HCT116 (cell line): Measurements from ENCODE around the gene SELENOK. TPM values are rescaled to one million over a fixed set of nuclear protein-coding genes. Genes with fewer than 3 reads are reported as not detected.

Experiments
- ATAC-seq: fragments of 200-7000 bp; cut with Tn5 transposase; 2 replicates; pipeline ENCODE4 v1.9.1; 2020; ENCODE audit warnings: mild to moderate bottlenecking, moderate library complexity
- BruUV-seq: library from RNA; stranded (reverse); fragments of 400-500 nt; replicated peaks from 2 replicates; lab custom pipeline; 2021; lab: Mats Ljungman, UMichigan
- CTCF ChIA-PET: fragments of 300-600 bp; sonication (Branson Sonifier 250); formaldehyde crosslinking; loops from one replicate; lab custom pipeline; 2021; ENCODE audit warnings: antibody characterized with exemption; lab: Charles Lee
- POLR2A ChIA-PET: fragments of 300-600, 350-600 bp; sonication (Branson Sonifier 250); formaldehyde crosslinking; loops from one replicate; lab custom pipeline; 2021; ENCODE audit warnings: antibody characterized with exemption; lab: Charles Lee
- RAD21 ChIA-PET, 2 experiments: fragments of 300-600 bp; sonication (Branson Sonifier 250); formaldehyde crosslinking; loops; one replicate each; lab custom pipeline; 2023; ENCODE audit warnings: low total read pairs in 2 of 2; ENCODE audit not compliant: uncharacterized antibody in 2 of 2, unreplicated experiment in 2 of 2, low non-redundant PET in 1 of 2; lab: Charles Lee
- DNase-seq: peaks from one replicate; pipeline ENCODE4 v3.0.0-alpha.2; 2010; ENCODE audit warnings: low read depth, low spot score
- H2AFZ ChIP-seq: fragments of 200-600 bp; shearing (Covaris generic), sonication (generic); 2 replicates; pipeline ENCODE4 v1.6.1; 2017; ENCODE audit warnings: low read depth, mixed run types, mixed read lengths, antibody characterized with exemption, low read length; ENCODE audit not compliant: poor library complexity, severe bottlenecking
- H3K27ac ChIP-seq: 2 replicates; pipeline ENCODE4 v1.5.1; 2012; ENCODE audit warnings: low read depth, low read length
- H3K27me3 ChIP-seq: fragments of 200-600 bp; sonication (generic); 2 replicates; pipeline ENCODE4 v1.6.1; 2016; ENCODE audit warnings: mixed run types, low read length, mixed read lengths; ENCODE audit not compliant: insufficient read depth
- H3K36me3 ChIP-seq, 2 experiments: fragments of 200-500 bp in 1 of 2; fragments of 200-600 bp in 1 of 2; sonication (Bioruptor generic) in 1 of 2; sonication (generic) in 1 of 2; 2 replicates each; pipeline versions ENCODE4 v1.5.1 to v1.6.1; 2014 to 2016; ENCODE audit warnings: low read length in 2 of 2, inconsistent platforms in 1 of 2, mixed read lengths in 1 of 2, mixed run types in 1 of 2; ENCODE audit not compliant: insufficient read depth in 2 of 2, control insufficient read depth in 1 of 2
- H3K4me1 ChIP-seq, 2 experiments: fragments of 200-600 bp in 1 of 2; sonication (generic) in 1 of 2; 2 replicates each; pipeline versions ENCODE4 v1.5.1 to v1.6.1; 2012 to 2017; ENCODE audit warnings: low read length in 2 of 2, inconsistent platforms in 1 of 2, mild to moderate bottlenecking in 1 of 2, mixed read lengths in 1 of 2, mixed run types in 1 of 2, moderate library complexity in 1 of 2; ENCODE audit not compliant: insufficient read depth in 2 of 2, control insufficient read depth in 1 of 2
- H3K4me2 ChIP-seq: fragments of 200-600 bp; sonication (generic); 2 replicates; pipeline ENCODE4 v1.6.1; 2017; ENCODE audit warnings: mixed run types, low read length, mixed read lengths
- H3K4me3 ChIP-seq, 2 experiments: fragments of 200-600 bp in 1 of 2; sonication (generic) in 1 of 2; replicated peaks in 1 of 2; 2 replicates each; pipeline ENCODE4 v1.5.1; 2011 to 2016; ENCODE audit warnings: low read length in 2 of 2, control low read depth in 1 of 2, low read depth in 1 of 2, mild to moderate bottlenecking in 1 of 2, mixed read lengths in 1 of 2, mixed run types in 1 of 2
- H3K79me2 ChIP-seq: fragments of 200-600 bp; sonication (generic); 2 replicates; pipeline ENCODE4 v1.6.1; 2017; ENCODE audit warnings: mild to moderate bottlenecking, mixed run types, low read length, moderate library complexity, mixed read lengths; ENCODE audit not compliant: insufficient read depth
- H3K9ac ChIP-seq: fragments of 200-600 bp; sonication (generic); 2 replicates; pipeline ENCODE4 v1.6.1; 2016; ENCODE audit warnings: low read length, mixed read lengths
- H3K9me2 ChIP-seq: fragments of 200-600 bp; sonication (generic), shearing (Covaris generic); 2 replicates; pipeline ENCODE4 v1.6.1; 2017; ENCODE audit warnings: mixed run types, mild to moderate bottlenecking, moderate library complexity; ENCODE audit not compliant: insufficient read depth
- H3K9me3 ChIP-seq, 2 experiments: fragments of 200-500 bp in 1 of 2; fragments of 200-600 bp in 1 of 2; sonication (Bioruptor generic) in 1 of 2; sonication (generic) in 1 of 2; 2 replicates each; pipeline ENCODE4 v1.6.1; 2014 to 2017; ENCODE audit warnings: low read length in 2 of 2, mixed read lengths in 2 of 2, inconsistent platforms in 1 of 2, low read depth in 1 of 2, mild to moderate bottlenecking in 1 of 2, mixed run types in 1 of 2, moderate library complexity in 1 of 2; ENCODE audit not compliant: control insufficient read depth in 1 of 2, insufficient read depth in 1 of 2
- H4K20me1 ChIP-seq: fragments of 200-600 bp; sonication (generic), shearing (Covaris generic); 2 replicates; pipeline ENCODE4 v1.6.1; 2017; ENCODE audit warnings: mixed run types, mild to moderate bottlenecking, moderate library complexity; ENCODE audit not compliant: insufficient read depth
- CEBPB ChIP-seq: IDR thresholded peaks from 2 replicates; pipeline ENCODE4 v1.6.1; 2012; ENCODE audit warnings: low read depth
- JUND ChIP-seq: IDR thresholded peaks from 2 replicates; pipeline ENCODE4 v1.6.1; 2012
- MAX ChIP-seq: IDR thresholded peaks from 2 replicates; pipeline ENCODE4 v1.6.1; 2012
- REST ChIP-seq: IDR thresholded peaks from 2 replicates; pipeline ENCODE4 v1.6.1; 2012; ENCODE audit warnings: low read depth
- SIN3A ChIP-seq: IDR thresholded peaks from 2 replicates; pipeline ENCODE4 v1.6.1; 2012; ENCODE audit warnings: low read depth
- SRF ChIP-seq: IDR thresholded peaks from 2 replicates; pipeline ENCODE4 v1.6.1; 2012; ENCODE audit warnings: low read depth
- TCF7L2 ChIP-seq: IDR thresholded peaks from 2 replicates; pipeline ENCODE4 v1.7.0; 2011; ENCODE audit warnings: borderline replicate concordance, inconsistent platforms; ENCODE audit not compliant: insufficient read depth, insufficient read length; ENCODE audit errors: extremely low read depth
- YY1 ChIP-seq: IDR thresholded peaks from 2 replicates; pipeline ENCODE4 v1.6.1; 2011; ENCODE audit warnings: low read length, low read depth, moderate library complexity, mild to moderate bottlenecking; ENCODE audit not compliant: insufficient replicate concordance; ENCODE audit errors: extremely low read depth
- ZFX ChIP-seq: fragments of 450-650 bp; IDR thresholded peaks from 2 replicates; pipeline ENCODE4 v1.6.1; 2017
- ZNF274 ChIP-seq: fragments of 200-500 bp; sonication (Bioruptor generic); IDR thresholded peaks from 2 replicates; pipeline ENCODE4 v1.6.1; 2014; ENCODE audit warnings: mild to moderate bottlenecking, low read depth, low read length, inconsistent platforms
- intact Hi-C: fragments of 100-400 bp; cut with micrococcal nuclease; formaldehyde crosslinking; loops from 2 replicates; pipeline ENCODE4 v1.10.0; 2022
- total RNA-seq: library from RNA; stranded (reverse); gene quantifications from one replicate; pipeline ENCODE4 v1.2.1, GENCODE V29; 2021; ENCODE audit not compliant: unreplicated experiment

Gene SELENOK
- total RNA-seq, 1 experiment from 2014 or later = 35.1 TPM

- Histone ChIP-seq H3K4me2 (peak overlapping the region; percentile 91), H3K27me3 (no peaks in the 10 kb centered on the region), H3K79me2 (peaks cover 34% of the 10 kb centered on the region), H3K9me2 (no peaks in the 10 kb centered on the region), H3K4me3 (peak overlapping the region; percentile 85 to 95), H2AFZ (no peak overlapping the region), H3K4me1 (peaks cover 10 to 20% of the 10 kb centered on the region in 2 experiments; a peak in 3 of 4 replicates), H4K20me1 (no peaks in the 10 kb centered on the region), H3K36me3 (no peaks in the 10 kb centered on the region), H3K27ac (peak overlapping the region; percentile 54)
- TSS peak; percentile 98 for BruUV-seq
- POLR2A ChIA-PET = interaction anchor here (1.1 to 1.4 kb wide), 3 partner anchors 8 to 47 kb away, joined by 3 to 6 read pairs (median 4); no protein-coding TSS in a partner anchor
- intact Hi-C loops = loop anchor here (10.0 kb wide), 1 partner anchor 537 kb away; no protein-coding TSS in a partner anchor
- CTCF ChIA-PET = interaction anchor here (1.1 kb wide), 1 partner anchor 51 kb away, joined by 3 read pairs; no protein-coding TSS in a partner anchor
- no peak for TF ChIP-seq JUND
- TF ChIP-seq SIN3A = peak; percentile 4; the same call in 1 of the 2 replicates
- TF ChIP-seq ZFX = no peak
- no peak for TF ChIP-seq ZNF274
- no peak for TF ChIP-seq YY1
- no peak for TF ChIP-seq MAX
- TF ChIP-seq, all 23 proteins: peak for 1
- no peak for ATAC-seq
- peak overlapping the region; percentile 86 for H3K9ac ChIP-seq
- RAD21 ChIA-PET = no interaction called here
- no peak for DNase-seq
- no peaks in the 10 kb centered on the region for H3K9me3 ChIP-seq
Measured at GRCh38 chr3:53892286-53892637, 603 bp upstream of the SELENOK start.

- H3K36me3 ChIP-seq = peaks cover 0 to 6% of the 10 kb centered on the region in 2 experiments; a peak in 2 of 4 replicates
- H3K9me3 ChIP-seq = no peaks in the 10 kb centered on the region
- ATAC-seq (peak; percentile 47), DNase-seq (peak; percentile 41)
- H3K9ac ChIP-seq = peak overlapping the region; percentile 86
- H3K9me2 ChIP-seq = no peaks in the 10 kb centered on the region
- POLR2A ChIA-PET = no interaction called here
- no peaks in the 10 kb centered on the region for H3K27me3 ChIP-seq
- BruUV-seq = TSS peak; percentile 67
- intact Hi-C loops = loop anchor here (10.0 kb wide), 1 partner anchor 536 kb away; no protein-coding TSS in a partner anchor
- no peaks in the 10 kb centered on the region for H4K20me1 ChIP-seq
- TF ChIP-seq SIN3A (peak; percentile 3; the same call in 1 of the 2 replicates), CEBPB (no peak), TCF7L2 (no peak), SRF (no peak), REST (no peak)
- peak overlapping the region; percentile 85 to 95 for H3K4me3 ChIP-seq
- RAD21 ChIA-PET = no interaction called here
- CTCF ChIA-PET = no interaction called here
- no peak overlapping the region for H2AFZ ChIP-seq
- H3K27ac ChIP-seq = peak overlapping the region; percentile 58
- H3K79me2 ChIP-seq = peaks cover 41% of the 10 kb centered on the region
- H3K4me2 ChIP-seq = peak overlapping the region; percentile 91
- H3K4me1 ChIP-seq = peaks cover 10 to 20% of the 10 kb centered on the region in 2 experiments; a peak in 3 of 4 replicates
Measured at GRCh38 chr3:53890726-53891475, 758 bp downstream of the SELENOK start.
